Renal cortex interstitium (tissue), 15 donors: ENCODE data around the gene CCR9. TPM values are rescaled to one million over a fixed set of nuclear protein-coding genes. Genes with fewer than 3 reads are reported as not detected.
A peak's percentile ranks its signal among the peaks of the same experiment; 100 is the strongest.
"Not testable (repeated sequence)": the region's sequence is repeated elsewhere in the genome, so short reads cannot be mapped to it uniquely, and the experiment has no call there.

Experiments used
- DNase-seq, 11 donors: peaks; one replicate each; pipeline ENCODE4 v3.0.0-alpha.2; 2013; ENCODE audit warnings: low read depth in 9 of 11, low spot score in 4 of 11; ENCODE audit errors: extremely low read depth in 1 of 11
- long read RNA-seq, 16 experiments: transcript quantifications; one replicate each; lab custom pipeline, GENCODE V29; 2026
- polyA plus RNA-seq, 3 donors: library from polyadenylated mRNA; unstranded; fragments of 120-200 nt; gene quantifications; one replicate each; pipeline ENCODE4 v1.2.1, GENCODE V29; 2013; ENCODE audit not compliant: insufficient read length in 3 of 3

Gene CCR9, protein sequence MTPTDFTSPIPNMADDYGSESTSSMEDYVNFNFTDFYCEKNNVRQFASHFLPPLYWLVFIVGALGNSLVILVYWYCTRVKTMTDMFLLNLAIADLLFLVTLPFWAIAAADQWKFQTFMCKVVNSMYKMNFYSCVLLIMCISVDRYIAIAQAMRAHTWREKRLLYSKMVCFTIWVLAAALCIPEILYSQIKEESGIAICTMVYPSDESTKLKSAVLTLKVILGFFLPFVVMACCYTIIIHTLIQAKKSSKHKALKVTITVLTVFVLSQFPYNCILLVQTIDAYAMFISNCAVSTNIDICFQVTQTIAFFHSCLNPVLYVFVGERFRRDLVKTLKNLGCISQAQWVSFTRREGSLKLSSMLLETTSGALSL
- polyA plus RNA-seq = under 1 TPM in 2 of 3 donors, not detected in 1; 0.08 to 0.09 TPM
- long read RNA-seq, donor 1 = 0 reads
- long read RNA-seq, donor 2 = 0 reads
- long read RNA-seq, donor 3 = 0 reads
- long read RNA-seq, donor 4 = 0 reads
- long read RNA-seq, donor 5 = 0 reads
- long read RNA-seq, donor 6 = 0 reads
- long read RNA-seq, donor 7 = 0 reads
- long read RNA-seq, donor 8 = 0 reads
- long read RNA-seq, donor 9 = 0 reads
- long read RNA-seq, donor 10 = 0 reads
- long read RNA-seq, donor 11 = 0 reads
- long read RNA-seq, donor 12, partial matches to known transcripts = 0 of 1 reads
- long read RNA-seq, donor 12, other reads (novel, unspliced or antisense) = 0 of 1 reads
- long read RNA-seq, donor 13 = 0 reads
- long read RNA-seq, donor 14 = 0 reads
- long read RNA-seq, donor 15 = 0 reads
- long read RNA-seq, donor 16 = 0 reads

DNA sequence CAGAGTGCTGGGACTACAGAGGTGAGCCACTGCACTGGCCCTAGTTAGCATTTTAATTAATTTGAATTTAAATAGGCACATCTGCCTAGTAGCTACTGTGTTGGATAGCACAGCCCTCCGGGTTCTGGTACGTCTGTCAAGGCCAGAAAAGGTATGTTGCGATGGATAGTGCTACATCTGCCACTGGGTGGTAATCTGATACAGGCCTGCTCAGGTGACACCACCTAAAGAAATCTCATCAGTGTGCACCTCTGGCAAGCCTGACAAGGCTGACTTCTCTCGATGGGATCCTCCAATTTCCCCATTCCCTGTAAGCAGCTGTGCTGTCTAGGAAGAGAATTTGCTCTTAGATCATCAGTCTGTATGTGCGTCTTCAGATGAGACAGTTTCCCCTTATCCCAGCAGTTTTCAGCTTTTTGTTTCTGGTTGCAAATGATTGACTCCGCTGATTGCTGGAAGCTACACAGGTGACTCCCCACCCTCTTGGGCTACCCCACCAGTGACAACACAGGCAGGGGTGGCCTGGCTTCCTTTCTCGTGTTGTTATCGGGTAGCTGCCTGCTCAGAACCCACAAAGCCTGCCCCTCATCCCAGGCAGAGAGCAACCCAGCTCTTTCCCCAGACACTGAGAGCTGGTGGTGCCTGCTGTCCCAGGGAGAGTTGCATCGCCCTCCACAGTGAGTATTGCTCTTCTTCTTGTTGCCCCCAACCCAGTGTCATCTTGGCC lies at the start of gene CCR9:
Gene CCR9, plus strand, starts transcription at position 565 of the 727 bp plus-strand sequence. CDS start 8,391 bp downstream, outside the sequence.
- DNase-seq = no peak

DNA sequence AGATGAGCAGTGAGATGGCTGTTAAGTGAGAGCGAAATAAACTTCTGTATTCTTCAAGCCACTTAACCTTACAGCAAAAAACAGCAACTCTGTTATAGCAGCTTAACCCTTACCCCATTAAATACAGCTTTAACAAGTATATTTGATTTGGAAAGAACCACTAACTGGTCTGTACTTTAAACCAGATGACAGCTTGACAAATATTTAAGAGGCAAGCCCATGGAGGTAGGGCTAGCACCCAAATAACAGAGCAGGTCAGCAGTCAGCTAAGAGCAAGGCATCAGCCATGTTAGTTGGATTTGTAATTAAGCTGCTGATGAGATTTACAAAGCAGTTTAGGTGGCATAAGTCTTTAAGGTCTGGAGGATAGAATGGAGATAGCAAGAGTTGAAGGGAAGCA lies 47.9 kb upstream of the CCR9 start:
- no peak for DNase-seq

DNA sequence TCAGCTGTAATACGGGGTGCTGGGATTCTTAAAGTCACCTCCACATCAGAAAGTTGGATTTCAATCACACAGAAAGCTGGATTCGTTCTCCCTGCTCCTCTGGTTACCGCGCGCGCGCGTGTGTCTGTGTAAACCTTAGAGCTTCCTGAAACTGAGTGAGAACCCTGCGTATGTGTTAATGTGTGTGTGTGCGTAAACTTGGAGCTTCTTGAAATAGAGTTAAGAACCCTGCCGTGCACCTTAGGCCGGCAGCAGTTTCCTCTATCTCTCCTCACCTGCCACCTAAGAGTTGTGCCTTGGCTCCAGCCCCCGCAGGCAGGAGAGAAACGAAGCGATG lies 45.0 kb upstream of the CCR9 start:
- peak in 3 of 11 donors; percentile 0 to 8 (median 2) for DNase-seq

DNA sequence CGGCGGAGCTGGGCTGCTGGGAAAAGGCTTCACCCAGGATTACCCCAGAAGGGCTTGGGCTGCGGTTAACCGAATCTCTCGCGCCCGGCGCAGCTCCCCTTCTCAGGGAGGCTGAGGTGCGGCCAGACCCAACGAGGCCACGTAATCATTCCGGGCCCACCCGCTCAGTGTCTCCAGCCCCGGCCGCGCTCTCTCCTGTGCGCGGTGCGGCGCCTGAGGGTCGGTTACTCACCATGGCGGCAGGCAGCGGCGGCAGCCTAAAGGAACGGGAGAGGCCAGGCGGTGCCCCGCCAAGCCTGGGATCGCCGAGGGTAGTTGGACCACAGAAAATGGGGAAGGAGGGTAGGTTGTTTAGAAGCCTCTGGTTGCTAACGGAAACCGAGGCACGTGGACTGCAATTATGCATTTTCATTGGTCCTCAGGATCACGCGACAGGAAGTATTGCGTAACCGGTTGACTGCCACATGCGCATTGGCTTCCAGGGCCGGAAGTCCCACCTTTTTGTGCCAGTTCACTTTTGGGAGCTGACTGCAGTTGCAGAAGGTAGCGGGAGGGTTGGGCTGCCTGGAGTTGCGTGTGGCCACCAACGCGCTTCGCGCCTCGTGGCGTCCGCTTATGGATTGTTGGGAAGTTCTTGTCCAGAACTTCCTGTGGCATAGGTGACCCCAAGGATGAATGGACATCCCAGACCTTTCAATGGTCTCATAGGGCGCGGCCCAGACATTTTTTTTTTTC lies 44.4 kb upstream of the CCR9 start, which contains the start of gene LZTFL1:
Gene LZTFL1, minus strand, starts transcription at position 363 of the 735 bp plus-strand sequence. Its CDS starts 128 bp downstream, at position 235.
- DNase-seq = peak; percentile 91 to 98 (median 94)

DNA sequence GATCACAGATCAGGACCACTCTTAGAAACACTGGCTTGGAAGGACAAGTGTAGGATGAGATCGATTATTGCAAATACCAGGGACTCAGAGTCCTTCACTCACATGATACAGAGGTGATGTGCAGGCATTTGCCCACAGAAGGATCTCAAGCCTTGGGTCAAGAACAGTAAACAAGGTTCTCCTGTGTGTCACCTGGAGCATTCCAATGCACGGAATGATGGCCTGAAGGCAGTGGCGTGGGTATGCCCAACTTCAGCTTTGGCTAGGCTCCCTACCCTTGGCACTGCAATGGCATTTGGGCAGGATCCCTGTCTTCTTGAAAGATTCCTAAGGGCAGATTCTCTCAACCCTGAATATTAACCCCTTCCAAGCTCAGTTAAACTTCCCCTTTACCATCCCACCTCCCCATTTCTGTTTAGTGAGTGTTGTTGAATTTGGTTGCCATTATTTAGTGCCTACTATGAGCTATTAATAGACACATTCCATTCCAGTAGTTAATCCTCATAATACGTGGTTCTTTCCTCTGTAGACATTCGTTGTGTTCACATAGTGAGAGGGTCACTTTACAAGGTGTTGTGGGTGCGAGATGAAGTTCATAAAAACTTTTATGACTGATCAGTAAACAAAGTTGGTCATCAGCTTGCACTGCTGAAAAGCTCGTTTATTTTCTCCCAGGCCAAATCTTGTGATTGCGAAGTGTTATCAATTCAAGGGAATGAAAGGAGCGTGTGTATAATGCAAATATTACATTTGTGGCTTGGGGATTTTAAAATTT lies 43.3 kb upstream of the CCR9 start:
- no peak for DNase-seq

DNA sequence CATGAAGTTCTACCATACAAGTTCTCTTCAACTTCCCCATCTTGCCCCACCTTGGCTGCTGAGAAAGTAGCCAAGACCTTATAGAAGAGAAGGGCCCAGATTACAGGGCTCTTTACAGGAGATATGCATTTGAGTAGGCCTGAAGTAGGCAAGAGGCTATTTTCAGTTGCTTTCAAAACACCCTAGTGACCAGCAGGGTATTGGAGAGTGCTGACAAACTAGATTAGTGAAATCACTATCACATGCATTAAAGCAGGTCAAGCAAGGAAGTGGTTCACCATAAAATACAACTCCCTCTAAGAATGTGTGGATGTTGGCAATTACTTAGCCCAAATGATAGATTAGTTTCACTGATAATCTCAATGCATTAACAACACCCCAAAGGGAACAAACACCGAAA lies 41.7 kb upstream of the CCR9 start:
- no peak for DNase-seq

DNA sequence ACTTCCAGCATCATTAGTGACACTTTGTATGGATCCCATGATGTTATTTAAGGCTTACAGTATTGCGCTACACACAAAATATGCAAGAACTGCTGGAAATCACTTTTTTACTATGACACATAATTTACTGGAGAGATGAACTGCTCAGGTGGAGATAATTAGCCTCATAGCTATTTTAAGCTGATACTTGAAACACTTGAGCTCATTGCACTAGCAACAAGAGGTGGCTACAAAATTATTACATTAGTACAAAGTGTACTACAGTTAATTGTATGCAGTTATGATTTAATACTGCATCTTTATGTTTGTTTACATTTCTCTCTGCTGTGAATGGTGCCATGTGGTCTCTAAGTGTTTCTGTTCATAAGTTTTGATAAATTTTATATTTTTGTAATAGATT lies 38.0 kb upstream of the CCR9 start:
- no peak for DNase-seq

DNA sequence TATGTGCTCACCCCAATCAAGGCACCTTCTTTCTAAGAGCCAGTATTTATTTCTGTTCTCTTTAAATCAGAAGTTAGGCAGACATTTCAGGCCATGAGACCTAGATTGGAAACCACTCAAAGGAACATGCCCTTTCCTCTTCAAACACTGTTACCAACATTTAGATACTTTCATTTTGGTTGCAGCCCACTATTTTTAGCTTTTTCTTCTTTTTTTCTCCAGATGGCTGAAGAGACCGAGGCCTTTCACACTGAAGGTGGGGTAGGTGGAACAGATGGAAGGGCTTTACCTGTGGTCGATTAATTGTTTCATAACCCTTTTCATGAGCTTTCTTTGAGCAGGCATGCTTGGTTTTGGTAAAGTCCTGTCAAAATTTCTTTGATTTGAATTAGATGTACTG lies 33.5 kb upstream of the CCR9 start:
- no peak for DNase-seq

DNA sequence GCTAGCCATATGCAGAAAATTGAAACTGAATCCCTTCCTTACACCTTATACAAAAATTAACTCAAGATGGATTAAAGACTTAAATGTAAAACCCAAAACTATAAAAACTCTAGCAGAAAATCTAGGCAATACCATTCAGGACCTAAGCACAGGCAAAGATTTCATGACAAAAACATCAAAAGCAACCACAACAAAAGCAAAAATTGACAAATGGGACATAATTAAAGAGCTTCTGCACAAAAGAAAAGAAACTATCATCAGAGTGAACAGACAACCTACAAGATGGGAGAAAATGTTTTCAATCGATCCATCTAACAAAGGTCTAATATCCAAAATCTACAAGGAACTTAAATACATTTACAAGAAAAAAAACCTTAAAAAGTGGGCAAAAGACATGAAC lies 30.0 kb upstream of the CCR9 start:
- not testable (repeated sequence) for DNase-seq

DNA sequence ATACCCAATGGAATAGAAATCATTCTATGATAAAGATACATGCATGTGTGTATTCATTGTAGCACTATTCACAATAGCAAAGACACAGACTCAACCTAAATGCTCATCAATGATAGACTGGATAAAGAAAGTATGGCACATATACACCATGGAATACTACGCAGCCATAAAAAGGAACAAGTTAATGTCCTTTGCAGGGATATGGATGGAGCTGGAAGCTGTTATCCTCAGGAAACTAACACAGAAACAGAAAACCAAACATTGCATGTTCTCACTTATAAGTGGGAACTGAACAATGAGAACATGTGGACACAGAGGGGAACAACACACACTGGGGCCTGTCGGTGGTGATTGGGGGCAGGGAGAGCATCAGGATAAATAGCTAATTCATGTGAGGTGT lies 29.3 kb upstream of the CCR9 start:
- not testable (repeated sequence) for DNase-seq

DNA sequence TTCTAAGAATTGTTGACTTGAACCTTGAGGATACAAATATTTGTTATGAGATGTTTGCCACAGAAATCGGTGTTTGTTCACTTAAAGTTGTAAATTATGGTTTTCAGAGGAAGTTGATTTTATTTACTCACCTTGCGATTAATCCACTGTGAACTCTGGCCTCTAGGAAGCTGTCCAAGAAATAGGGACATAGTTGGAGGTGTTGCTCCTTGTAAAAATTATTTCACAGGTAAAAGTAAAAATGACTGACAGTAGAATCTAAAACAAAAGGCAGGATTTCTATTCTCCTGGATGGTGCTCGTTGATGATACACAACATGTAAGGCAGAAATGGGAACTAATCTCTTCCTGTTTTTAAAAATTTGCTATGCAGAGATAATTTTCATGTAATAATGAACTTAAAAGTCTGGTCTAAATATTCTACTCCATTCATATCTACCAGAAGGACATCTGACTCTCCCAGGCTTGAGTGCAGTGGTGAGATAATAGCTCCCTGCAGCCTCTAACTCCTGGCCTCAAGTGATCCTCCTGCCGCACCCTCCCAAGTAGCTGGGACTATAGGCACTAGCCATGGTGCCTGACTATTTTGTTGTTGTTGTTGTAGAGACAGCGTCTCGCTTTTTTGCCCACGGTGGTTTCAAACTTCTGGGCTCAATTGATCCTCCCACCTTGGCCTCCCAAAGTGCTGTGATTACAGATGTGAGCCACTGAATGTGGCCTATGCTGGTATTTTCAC lies 27.4 kb upstream of the CCR9 start:
- no peak for DNase-seq

DNA sequence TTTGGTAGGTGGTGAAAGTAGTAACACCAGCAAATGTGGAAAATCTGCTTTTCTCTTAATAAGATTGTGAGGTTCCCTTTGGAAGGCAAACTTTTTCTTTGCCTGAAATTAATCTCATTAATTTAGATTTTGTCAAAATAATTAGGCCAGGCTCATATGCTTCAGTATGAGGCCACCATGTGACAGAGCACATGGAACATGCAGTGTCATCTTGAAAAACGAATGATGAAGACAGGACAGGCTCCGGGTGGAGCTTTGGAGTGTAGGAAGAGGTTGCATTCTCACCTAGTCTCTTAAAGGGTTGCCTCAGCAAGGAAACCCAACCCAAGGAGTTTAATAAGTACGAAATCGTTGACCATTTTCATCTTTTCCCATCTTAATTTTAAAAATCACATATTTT lies 25.9 kb upstream of the CCR9 start:
- DNase-seq = no peak

DNA sequence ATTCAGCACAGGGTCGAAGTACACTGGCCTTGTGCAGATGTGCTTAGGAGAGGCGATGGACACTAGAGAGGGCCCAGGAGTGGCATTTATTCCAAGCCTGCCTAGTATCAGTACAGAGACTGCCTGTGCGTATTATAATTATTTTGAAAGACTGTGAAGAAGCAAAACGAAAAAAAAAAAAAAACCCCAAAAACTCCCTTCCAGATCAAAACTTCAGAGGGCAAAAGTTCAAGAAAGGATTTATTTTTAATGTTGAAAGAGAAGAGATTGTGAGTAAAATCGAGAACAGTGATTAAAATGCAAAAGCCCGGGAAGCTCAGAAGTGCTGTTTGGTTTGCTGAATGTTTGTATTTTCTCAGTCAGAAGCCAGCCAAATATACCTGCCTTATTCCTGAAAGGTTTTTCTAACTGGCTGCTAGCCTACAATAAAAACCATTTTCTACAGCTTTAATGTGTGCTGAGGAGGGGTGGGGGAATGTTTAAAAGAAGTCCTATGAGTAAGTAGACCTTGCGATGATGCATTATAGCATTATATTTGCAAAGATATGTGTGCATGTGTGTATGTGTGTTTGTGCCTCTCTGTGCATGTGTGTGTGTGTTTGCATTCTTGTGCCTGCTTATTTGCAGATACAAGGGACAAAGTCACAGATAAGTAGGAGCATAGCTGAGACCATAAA lies 25.2 kb upstream of the CCR9 start:
- DNase-seq = no peak

DNA sequence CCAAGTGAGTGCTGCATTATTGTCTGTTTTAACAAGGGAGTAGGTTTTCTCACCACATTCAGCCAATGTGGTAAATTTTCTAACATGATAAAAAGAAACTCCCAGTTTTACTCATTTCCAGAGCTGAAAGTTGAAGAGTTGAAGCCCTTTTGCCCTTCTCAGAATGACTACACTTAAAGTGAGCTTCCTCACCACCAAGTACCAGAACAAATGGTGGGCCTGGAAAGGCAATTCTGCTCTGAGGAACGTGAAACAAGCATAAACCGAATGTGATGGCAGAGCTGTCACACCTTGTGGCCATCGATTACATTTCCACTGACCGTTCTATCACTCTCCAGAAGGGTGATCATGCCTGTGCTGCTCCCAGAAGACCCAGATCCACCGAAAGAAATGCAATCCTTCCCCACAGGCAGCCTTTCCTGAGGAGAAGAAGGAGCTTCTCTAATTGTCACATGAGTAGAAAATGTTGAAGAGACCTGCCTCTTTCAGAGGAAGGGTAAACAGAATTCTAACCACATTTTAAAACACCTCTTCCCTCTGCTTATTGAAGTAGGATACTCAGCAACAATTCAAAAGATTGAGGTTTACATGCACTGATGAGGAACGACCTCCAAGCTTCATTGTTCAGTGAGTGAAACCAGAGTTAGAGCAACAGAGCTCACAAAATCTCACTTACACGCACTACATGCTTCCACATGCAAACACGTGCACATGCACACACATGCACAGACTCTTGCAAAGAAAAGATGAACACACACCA lies 21.4 kb upstream of the CCR9 start:
- DNase-seq = no peak

DNA sequence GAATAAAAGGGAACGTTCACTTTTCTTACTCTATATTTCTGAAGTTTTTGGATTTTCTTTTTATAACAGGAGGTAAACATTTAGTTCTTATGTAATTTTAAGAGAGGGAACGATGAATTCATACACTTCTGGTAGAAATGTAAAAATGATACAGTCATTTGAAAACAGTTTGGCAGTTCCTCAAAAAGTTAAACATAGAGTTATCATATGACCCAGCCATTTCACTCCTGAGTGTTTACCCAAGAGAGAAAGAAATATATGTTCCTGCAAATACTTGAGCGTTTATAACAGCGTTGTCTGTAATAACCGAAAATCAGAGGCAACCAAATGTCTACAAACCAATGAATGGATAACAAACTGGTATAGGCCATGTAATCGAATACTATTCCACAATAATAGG lies 20.8 kb upstream of the CCR9 start:
- DNase-seq = no peak

DNA sequence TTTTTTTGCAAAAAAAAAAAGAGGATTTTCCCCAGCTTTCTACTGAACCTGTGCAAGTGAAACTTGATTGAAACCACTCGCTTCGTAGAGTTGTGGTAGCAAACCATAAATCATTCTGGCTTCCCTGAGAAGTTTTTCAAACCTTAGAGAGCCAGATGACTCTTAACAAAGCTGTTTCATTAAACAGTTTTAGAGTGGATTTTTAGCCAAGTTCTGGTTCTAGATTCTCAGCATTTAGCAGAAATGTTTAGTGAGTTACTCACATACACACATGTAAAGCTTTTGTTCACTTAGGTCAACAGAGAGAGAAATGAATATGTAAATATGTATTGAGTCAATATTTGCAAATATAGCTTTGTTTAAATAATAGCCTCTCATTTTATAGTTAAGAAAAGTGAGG lies 18.1 kb upstream of the CCR9 start:
- no peak for DNase-seq
